ENCODE results near the gene RNH1.

The RNH1 gene

DNA sequence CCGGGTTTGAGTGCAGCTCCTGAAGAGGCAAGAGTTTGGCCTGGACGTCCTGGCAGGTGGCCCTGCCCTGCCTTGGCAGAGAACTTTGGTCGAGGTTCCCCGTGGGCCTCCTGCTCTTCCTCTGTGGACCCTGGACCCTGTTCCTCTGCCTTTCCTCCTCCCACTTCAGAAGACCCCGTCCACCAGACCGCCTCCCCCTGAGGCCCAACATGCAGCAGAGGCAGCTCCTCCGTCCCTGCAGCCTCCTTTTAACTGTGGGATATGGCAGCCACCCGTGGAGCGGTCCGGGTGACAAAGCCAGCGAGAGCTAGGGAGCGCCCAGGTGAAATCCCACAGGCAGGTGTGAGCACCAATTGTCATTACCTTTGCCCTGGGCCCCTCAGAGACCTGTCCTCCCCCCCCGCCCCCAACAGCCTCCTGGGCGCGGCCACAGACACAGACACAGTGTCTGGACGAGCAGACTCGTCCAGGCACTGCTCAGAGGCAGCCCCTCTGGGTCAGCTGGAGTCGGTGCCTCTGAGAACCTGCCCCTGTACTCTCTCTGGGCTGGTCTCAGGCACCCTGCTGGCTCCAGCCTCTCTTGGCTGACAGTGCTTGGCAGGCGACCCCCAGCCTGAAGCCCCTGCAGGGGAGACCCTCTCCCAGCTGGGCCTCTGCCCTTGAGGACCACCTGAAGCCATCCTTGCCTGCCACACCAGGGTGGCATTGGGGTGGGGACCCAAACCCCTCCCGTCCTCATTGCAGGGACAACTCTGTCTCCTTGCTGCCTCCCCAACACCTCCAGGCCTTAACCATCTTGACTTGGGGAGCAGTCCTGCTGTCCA is 61.1 kb downstream of the RNH1 start:
- H2AFZ ChIP-seq (ENCODE audit: low read length), result no peak overlapping the region
- peaks cover 14% of the 10 kb centered on the region for H3K4me1 ChIP-seq (ENCODE audit: insufficient read depth, low read length, poor library complexity, severe bottlenecking)
- 0 out of 2 replicates have a peak, but pooled peaks cover 6% of the 10 kb centered on the region for H3F3A ChIP-seq (ENCODE audit: low read depth)
- no peak overlapping the region for H3K9ac ChIP-seq (ENCODE audit: low read depth, low read length, poor library complexity, severe bottlenecking)
- H3K9me2 ChIP-seq (replicated peaks; ENCODE audit: low read depth, low read length), result no peaks in the 10 kb centered on the region
- no peaks in the 10 kb centered on the region for H4K20me1 ChIP-seq (ENCODE audit: insufficient read depth, low read length, poor library complexity, severe bottlenecking)
- TF ChIP-seq, protein P1, sequence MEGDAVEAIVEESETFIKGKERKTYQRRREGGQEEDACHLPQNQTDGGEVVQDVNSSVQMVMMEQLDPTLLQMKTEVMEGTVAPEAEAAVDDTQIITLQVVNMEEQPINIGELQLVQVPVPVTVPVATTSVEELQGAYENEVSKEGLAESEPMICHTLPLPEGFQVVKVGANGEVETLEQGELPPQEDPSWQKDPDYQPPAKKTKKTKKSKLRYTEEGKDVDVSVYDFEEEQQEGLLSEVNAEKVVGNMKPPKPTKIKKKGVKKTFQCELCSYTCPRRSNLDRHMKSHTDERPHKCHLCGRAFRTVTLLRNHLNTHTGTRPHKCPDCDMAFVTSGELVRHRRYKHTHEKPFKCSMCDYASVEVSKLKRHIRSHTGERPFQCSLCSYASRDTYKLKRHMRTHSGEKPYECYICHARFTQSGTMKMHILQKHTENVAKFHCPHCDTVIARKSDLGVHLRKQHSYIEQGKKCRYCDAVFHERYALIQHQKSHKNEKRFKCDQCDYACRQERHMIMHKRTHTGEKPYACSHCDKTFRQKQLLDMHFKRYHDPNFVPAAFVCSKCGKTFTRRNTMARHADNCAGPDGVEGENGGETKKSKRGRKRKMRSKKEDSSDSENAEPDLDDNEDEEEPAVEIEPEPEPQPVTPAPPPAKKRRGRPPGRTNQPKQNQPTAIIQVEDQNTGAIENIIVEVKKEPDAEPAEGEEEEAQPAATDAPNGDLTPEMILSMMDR (conservative IDR thresholded peaks at IDR 0.05; ENCODE audit: low read length), result no peak
- no peak for TF ChIP-seq EZH2phosphoT487 (IDR thresholded peaks at IDR 0.05; ENCODE audit: borderline replicate concordance)
- no peaks in the 10 kb centered on the region for H3K9me3 ChIP-seq (ENCODE audit: insufficient read depth, low read depth, low read length)
- H3K36me3 ChIP-seq (ENCODE audit: insufficient read depth, low read length), result no peaks in the 10 kb centered on the region
- no peaks in the 10 kb centered on the region for H3K27me3 ChIP-seq (ENCODE audit: insufficient read depth, low read length, poor library complexity, severe bottlenecking)
- H3K79me2 ChIP-seq (ENCODE audit: insufficient read depth, low read length), result peaks cover 8% of the 10 kb centered on the region; the same call in 1 of the 2 replicates
- H3K4me3 ChIP-seq (ENCODE audit: low read length, poor library complexity, severe bottlenecking), result no peak overlapping the region
- no peak overlapping the region for H3K4me2 ChIP-seq (ENCODE audit: low read depth, low read length, poor library complexity, severe bottlenecking)
